Measurements from ENCODE around the gene MAP3K19. TPM values are rescaled to one million over a fixed set of nuclear protein-coding genes. Genes with fewer than 3 reads are reported as not detected.

MAP3K19 gene
- total RNA-seq, 4 donors from 2014 or later = not detected

DNA sequence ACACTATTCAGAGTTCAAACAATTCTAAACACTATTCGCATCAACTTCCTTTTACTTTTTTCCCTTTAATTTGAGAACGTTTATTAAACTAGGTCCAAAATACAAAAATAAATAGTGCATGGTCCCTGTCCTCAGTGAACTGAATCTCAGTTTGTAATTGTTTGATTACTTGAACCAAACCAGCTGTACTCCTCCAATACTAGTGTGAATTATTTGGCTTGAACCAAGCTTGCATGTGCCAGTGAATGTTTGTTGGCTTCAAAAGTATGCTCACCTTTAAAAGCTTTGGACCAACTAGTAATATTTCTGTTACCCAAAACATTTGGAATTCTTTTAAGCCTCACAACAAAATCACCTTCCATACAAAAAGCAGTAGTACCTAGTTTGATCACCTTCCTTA lies 113.1 kb downstream of the MAP3K19 start:
- TF ChIP-seq, protein P1, sequence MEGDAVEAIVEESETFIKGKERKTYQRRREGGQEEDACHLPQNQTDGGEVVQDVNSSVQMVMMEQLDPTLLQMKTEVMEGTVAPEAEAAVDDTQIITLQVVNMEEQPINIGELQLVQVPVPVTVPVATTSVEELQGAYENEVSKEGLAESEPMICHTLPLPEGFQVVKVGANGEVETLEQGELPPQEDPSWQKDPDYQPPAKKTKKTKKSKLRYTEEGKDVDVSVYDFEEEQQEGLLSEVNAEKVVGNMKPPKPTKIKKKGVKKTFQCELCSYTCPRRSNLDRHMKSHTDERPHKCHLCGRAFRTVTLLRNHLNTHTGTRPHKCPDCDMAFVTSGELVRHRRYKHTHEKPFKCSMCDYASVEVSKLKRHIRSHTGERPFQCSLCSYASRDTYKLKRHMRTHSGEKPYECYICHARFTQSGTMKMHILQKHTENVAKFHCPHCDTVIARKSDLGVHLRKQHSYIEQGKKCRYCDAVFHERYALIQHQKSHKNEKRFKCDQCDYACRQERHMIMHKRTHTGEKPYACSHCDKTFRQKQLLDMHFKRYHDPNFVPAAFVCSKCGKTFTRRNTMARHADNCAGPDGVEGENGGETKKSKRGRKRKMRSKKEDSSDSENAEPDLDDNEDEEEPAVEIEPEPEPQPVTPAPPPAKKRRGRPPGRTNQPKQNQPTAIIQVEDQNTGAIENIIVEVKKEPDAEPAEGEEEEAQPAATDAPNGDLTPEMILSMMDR (IDR thresholded peaks at IDR 0.05) = no peak
- ATAC-seq (ENCODE audit: low FRiP score) = no peak
- no peak for DNase-seq (ENCODE audit: low spot score)

DNA sequence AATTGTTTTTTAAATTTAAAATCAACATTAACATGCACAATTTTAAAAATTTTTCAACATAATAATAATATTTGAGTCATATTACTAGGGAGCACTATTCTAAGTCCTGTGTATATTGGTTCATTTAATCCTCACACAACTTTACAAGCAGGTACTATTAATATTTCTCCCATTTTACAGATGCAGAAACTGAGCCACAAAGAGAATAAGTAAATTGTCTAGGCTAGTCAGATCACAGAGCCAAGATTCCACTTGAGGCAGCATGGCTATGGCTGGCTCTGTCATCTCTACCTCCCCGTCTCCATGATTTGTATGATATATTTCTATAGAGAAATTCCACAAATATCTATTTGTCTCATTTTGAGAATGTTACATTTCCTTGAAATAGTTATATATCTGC lies 113.5 kb downstream of the MAP3K19 start:
- TF ChIP-seq, protein P1 (IDR thresholded peaks at IDR 0.05) = no peak
- DNase-seq (ENCODE audit: low spot score) = no peak
- no peak for ATAC-seq (ENCODE audit: low FRiP score)

DNA sequence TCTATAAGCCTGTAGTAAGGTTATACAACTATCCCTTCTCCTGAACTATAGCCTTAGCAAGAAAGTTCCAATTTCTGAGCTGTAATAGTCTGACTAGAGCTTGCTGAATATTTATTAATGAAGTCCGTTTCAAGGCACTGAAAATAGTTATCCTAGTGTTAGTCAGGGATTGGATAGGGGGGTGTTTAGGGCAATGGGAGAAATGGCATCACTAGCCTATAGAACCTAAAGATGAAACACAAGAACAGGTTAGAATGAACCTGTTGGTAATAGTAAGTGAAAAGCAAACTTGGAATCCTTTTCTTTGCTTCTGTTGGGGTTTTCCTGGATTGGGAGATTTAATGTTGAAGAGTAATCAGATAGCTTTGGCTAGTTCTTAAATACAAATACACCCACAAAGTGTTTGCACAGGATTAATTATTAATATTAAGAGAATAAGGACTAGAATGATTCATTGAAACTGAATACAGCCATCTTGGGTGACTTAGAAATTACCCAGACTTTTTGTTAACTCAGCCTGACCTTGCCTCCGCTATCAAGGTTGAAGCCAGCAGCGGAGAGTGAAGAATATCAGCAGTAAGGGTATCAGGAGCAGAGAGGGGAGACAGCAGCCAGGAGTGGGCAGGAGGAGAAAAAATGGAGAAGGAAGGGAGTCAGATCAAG lies 114.3 kb downstream of the MAP3K19 start:
- ATAC-seq (ENCODE audit: low FRiP score) = no peak
- TF ChIP-seq, protein P1 (IDR thresholded peaks at IDR 0.05) = no peak

DNA sequence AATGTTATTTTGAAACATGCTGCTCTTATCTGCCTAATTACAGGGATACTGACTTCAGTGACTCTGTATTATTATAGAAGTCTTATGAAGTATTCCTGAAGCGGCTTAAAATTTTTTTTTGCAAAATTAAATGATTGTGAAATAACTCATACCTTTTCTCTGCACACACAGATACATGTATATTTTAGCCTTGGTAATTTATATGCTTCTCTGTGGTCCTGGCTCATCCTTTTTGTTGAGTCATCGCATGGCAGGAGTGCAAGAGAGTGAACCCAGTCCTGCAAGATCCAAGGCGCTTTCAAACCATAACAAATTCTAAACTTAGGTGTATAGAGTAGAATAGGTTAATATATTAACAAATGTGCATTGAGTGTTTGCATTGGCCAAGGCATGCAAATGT lies 120.1 kb downstream of the MAP3K19 start:
- TF ChIP-seq, protein P1 (IDR thresholded peaks at IDR 0.05) = no peak
- DNase-seq (ENCODE audit: low spot score) (no peak), ATAC-seq (ENCODE audit: low FRiP score) (peak; percentile 89)

More for the DNA sequence above, 114.3 kb downstream of the MAP3K19 start:
- DNase-seq (ENCODE audit: low spot score) = no peak

DNA sequence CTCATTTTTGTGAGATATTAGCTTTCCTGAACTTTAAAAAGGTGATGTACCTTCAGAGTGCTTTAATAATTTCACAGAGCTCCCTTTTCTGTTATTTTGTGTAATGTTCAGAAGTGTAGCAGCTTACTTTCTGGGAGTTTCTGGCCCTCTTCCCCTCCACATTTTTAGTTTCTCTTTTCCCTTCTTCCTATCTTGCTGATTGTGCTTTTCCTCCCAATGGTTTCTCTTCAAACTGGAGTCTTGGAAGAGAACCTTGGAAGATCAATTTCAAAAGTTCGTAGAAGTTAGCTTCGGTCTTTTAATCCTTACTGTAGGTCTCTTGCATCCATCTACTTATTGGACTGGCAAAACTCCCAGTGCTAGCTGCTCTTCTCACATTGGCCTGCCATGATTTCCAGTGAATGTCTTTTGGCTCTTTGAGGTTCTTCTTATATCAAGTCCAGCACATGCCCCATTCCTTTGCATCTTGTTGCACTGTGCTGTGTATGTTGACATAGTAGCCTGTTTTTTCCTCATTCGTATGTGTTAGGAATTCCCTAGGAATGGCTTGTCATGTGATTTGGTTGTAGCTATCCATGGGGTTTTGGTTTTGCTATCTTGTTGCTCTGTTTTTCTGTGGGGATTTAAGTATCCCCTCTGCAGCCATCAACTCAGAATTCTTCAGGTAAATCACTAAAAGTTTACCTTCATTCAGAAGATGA lies 120.9 kb downstream of the MAP3K19 start:
- DNase-seq (ENCODE audit: low spot score) = no peak
- TF ChIP-seq, protein P1 (IDR thresholded peaks at IDR 0.05) = no peak
- no peak for ATAC-seq (ENCODE audit: low FRiP score)

DNA sequence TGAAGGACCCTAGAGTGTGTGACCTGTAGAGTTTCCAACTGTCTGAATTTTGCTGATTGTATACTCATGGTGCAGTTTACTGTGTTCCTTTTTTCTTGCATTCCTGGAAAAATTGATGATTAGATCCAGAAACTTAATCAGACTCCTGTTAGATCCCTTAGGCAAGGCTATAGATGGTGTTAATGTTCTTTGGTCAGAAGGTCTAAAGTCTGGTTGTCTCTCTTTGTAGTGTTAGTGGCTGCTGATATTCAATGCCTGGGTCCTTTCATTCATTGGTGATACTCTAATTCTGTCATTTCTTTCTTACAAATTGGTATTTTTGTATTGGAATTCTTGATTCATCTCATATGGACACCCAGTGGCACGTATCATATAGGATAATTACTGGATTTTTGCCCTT lies 122.3 kb downstream of the MAP3K19 start:
- TF ChIP-seq, protein P1 (IDR thresholded peaks at IDR 0.05) = no peak
- ATAC-seq (ENCODE audit: low FRiP score) (no peak), DNase-seq (ENCODE audit: low spot score) (no peak)
